Astrocyte (in vitro differentiated cells and primary cell): ENCODE results near the gene PROX2. TPM values are rescaled to one million over a fixed set of nuclear protein-coding genes. Genes with fewer than 3 reads are reported as not detected.

Source experiments
- DNase-seq: peaks from one replicate; pipeline ENCODE4 v3.0.0-alpha.2; 2010; ENCODE audit warnings: low read depth
- FAIRE-seq: peaks from 2 replicates; lab custom pipeline; 2011; peaks lifted over from hg19 to GRCh38; lab: Jason Lieb, UNC
- H2AFZ ChIP-seq: 2 replicates; pipeline ENCODE4 v1.6.0; 2012; ENCODE audit warnings: low read depth, low read length, inconsistent platforms
- H3K27ac ChIP-seq: 2 replicates; pipeline ENCODE4 v1.5.1; 2011; ENCODE audit warnings: low read depth, low read length, inconsistent platforms
- H3K27me3 ChIP-seq: 2 replicates; pipeline ENCODE4 v1.6.0; 2011; ENCODE audit warnings: low read length, inconsistent platforms; ENCODE audit not compliant: insufficient read depth
- H3K36me3 ChIP-seq: 2 replicates; pipeline ENCODE4 v1.5.1; 2011; ENCODE audit warnings: low read length, inconsistent platforms; ENCODE audit not compliant: insufficient read depth
- H3K4me1 ChIP-seq: 2 replicates; pipeline ENCODE4 v1.5.1; 2011; ENCODE audit warnings: low read length, inconsistent platforms; ENCODE audit not compliant: insufficient read depth
- H3K4me2 ChIP-seq: 2 replicates; pipeline ENCODE4 v1.6.0; 2012; ENCODE audit warnings: low read length, inconsistent platforms
- H3K4me3 ChIP-seq: 2 replicates; pipeline ENCODE4 v1.5.1; 2011; ENCODE audit warnings: low read depth, mild to moderate bottlenecking, low read length, inconsistent platforms; ENCODE audit not compliant: insufficient read depth
- H3K79me2 ChIP-seq: 2 replicates; pipeline ENCODE4 v1.6.0; 2012; ENCODE audit warnings: mild to moderate bottlenecking, low read length, inconsistent platforms; ENCODE audit not compliant: insufficient read depth
- H3K9ac ChIP-seq: 2 replicates; pipeline ENCODE4 v1.6.0; 2012; ENCODE audit warnings: mild to moderate bottlenecking, low read length, inconsistent platforms
- H3K9me3 ChIP-seq: 2 replicates; pipeline ENCODE4 v1.5.1; 2012; ENCODE audit warnings: low read depth, mild to moderate bottlenecking, low read length, inconsistent platforms; ENCODE audit not compliant: insufficient read depth
- H4K20me1 ChIP-seq: 2 replicates; pipeline ENCODE4 v1.6.0; 2012; ENCODE audit warnings: low read length, inconsistent platforms; ENCODE audit not compliant: insufficient read depth
- H3K27ac Mint-ChIP-seq: one replicate; pipeline ENCODE4 v1.8.0; 2021; ENCODE audit warnings: mild to moderate bottlenecking, mixed read lengths; ENCODE audit not compliant: unreplicated experiment
- H3K27me3 Mint-ChIP-seq: one replicate; pipeline ENCODE4 v1.8.0; 2021; ENCODE audit warnings: low read depth, mixed read lengths; ENCODE audit not compliant: unreplicated experiment
- H3K36me3 Mint-ChIP-seq: one replicate; pipeline ENCODE4 v1.8.0; 2021; ENCODE audit warnings: low read depth, mixed read lengths; ENCODE audit not compliant: unreplicated experiment
- H3K4me1 Mint-ChIP-seq: one replicate; pipeline ENCODE4 v1.8.0; 2021; ENCODE audit warnings: low read depth, mixed read lengths; ENCODE audit not compliant: unreplicated experiment
- H3K4me3 Mint-ChIP-seq: one replicate; pipeline ENCODE4 v1.8.0; 2021; ENCODE audit warnings: mild to moderate bottlenecking, moderate library complexity, mixed read lengths; ENCODE audit not compliant: unreplicated experiment
- H3K9me3 Mint-ChIP-seq: one replicate; pipeline ENCODE4 v1.8.0; 2021; ENCODE audit warnings: mild to moderate bottlenecking, mixed read lengths; ENCODE audit not compliant: unreplicated experiment
- EZH2 ChIP-seq: IDR thresholded peaks from 2 replicates; pipeline ENCODE4 v1.6.1; 2012; ENCODE audit warnings: mild to moderate bottlenecking, low read length, inconsistent platforms; ENCODE audit not compliant: insufficient read depth
- total RNA-seq: library from RNA; stranded (reverse); gene quantifications from 2 replicates; pipeline ENCODE4 v1.2.1, GENCODE V29; 2021
- TF ChIP-seq, protein P1 (sequence below): IDR thresholded peaks from 2 replicates; pipeline ENCODE4 v1.5.1; 2011; ENCODE audit warnings: low read depth, mild to moderate bottlenecking, inconsistent platforms, low read length, moderate library complexity; ENCODE audit not compliant: insufficient read depth

The PROX2 gene
- total RNA-seq, 1 donor from 2014 or later, result not detected

DNA sequence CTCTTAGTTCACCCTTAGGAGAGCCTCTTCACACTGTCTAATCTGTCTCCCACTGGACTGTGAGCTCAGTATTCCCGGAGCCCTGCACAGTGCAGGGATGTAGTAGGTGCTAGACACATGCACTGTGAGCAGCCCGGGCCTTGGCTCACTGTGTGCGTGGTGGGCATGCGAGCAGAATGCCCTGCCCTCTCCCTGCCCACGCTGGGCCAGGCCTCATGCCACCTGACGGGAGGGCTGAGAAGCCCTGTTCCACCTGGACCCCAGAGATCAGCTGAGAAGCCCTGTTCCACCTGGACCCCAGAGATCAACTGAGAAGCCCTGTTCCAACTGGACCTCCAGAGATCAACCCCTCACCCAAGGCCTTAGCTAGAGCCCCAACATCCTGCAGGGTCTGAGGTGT, 36.2 kb upstream of the PROX2 start:
- no peaks in the 10 kb centered on the region for H3K36me3 Mint-ChIP-seq
- H3K4me1 Mint-ChIP-seq, result peaks cover 3% of the 10 kb centered on the region
- no peak for TF ChIP-seq EZH2
- TF ChIP-seq, protein P1, sequence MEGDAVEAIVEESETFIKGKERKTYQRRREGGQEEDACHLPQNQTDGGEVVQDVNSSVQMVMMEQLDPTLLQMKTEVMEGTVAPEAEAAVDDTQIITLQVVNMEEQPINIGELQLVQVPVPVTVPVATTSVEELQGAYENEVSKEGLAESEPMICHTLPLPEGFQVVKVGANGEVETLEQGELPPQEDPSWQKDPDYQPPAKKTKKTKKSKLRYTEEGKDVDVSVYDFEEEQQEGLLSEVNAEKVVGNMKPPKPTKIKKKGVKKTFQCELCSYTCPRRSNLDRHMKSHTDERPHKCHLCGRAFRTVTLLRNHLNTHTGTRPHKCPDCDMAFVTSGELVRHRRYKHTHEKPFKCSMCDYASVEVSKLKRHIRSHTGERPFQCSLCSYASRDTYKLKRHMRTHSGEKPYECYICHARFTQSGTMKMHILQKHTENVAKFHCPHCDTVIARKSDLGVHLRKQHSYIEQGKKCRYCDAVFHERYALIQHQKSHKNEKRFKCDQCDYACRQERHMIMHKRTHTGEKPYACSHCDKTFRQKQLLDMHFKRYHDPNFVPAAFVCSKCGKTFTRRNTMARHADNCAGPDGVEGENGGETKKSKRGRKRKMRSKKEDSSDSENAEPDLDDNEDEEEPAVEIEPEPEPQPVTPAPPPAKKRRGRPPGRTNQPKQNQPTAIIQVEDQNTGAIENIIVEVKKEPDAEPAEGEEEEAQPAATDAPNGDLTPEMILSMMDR, result no peak
- H3K4me1 ChIP-seq, result no peaks in the 10 kb centered on the region
- no peak overlapping the region for H3K4me2 ChIP-seq
- no peak overlapping the region for H3K27ac ChIP-seq
- H3K9ac ChIP-seq, result no peak overlapping the region
- no peak for DNase-seq
- no peak overlapping the region for H2AFZ ChIP-seq
- no peak for FAIRE-seq
- no peaks in the 10 kb centered on the region for H3K79me2 ChIP-seq
- H3K9me3 ChIP-seq, result no peaks in the 10 kb centered on the region
- no peak overlapping the region for H3K4me3 Mint-ChIP-seq
- H3K27me3 Mint-ChIP-seq, result peaks cover 4% of the 10 kb centered on the region
- H3K4me3 ChIP-seq, result no peak overlapping the region
- H3K36me3 ChIP-seq, result no peaks in the 10 kb centered on the region
- no peaks in the 10 kb centered on the region for H3K9me3 Mint-ChIP-seq
- H4K20me1 ChIP-seq, result peaks cover 1% of the 10 kb centered on the region
- no peak overlapping the region for H3K27ac Mint-ChIP-seq
- H3K27me3 ChIP-seq, result no peaks in the 10 kb centered on the region

DNA sequence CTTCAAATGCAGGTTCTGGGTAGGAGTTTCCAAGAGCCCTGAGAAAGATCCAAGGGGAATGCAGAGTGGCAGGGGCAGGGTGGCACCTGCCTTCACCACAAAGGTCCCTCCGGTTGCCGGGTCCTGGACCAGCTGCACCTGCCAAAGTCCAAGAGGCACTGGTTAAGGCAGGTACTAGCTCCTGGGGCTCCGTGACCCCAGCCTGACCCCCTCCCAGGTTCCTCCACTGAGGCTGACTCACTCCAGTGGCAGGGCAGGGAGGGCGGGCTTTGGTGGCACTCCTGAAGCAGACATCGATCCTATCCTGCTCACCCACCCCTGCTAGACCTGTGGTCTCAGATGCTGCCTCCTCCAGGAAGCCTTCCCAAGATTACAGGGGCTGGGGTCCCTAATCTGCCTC, 35.8 kb upstream of the PROX2 start:
- Histone ChIP-seq H3K9ac (no peak overlapping the region), H2AFZ (no peak overlapping the region), H3K27me3 (no peaks in the 10 kb centered on the region), H3K36me3 (no peaks in the 10 kb centered on the region), H3K4me3 (no peak overlapping the region), H3K4me2 (no peak overlapping the region), H4K20me1 (peaks cover 4% of the 10 kb centered on the region), H3K27ac (no peak overlapping the region), H3K9me3 (no peaks in the 10 kb centered on the region), H3K4me1 (no peaks in the 10 kb centered on the region), H3K79me2 (no peaks in the 10 kb centered on the region)
- Mint-ChIP-seq H3K27ac (no peak overlapping the region), H3K4me3 (no peak overlapping the region), H3K4me1 (peaks cover 3% of the 10 kb centered on the region), H3K9me3 (no peaks in the 10 kb centered on the region), H3K36me3 (no peaks in the 10 kb centered on the region), H3K27me3 (peaks cover 4% of the 10 kb centered on the region)
- DNase-seq (no peak), FAIRE-seq (no peak)
- TF ChIP-seq EZH2, result no peak
- TF ChIP-seq, protein P1, result no peak

DNA sequence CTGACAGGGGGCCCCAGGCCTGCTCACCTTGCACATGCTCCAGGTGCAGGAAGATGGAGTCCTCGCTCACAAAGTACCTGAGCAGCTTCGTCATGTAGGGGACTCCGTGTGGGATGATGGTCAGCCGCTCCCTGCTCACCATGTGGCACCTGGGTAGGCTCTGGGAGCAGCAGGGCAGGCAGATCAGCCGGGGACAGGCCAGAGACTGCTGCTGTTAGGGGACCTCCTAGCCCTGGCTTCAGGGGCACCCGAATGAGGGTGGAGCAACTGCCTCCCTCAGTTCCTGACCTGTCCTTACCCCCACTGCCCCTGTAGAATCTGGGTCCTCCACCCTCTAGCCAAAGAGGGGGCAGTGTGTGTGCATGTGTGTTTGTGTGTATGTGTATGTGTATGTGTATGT, 35.3 kb upstream of the PROX2 start:
- H3K4me3 ChIP-seq, result no peak overlapping the region
- no peaks in the 10 kb centered on the region for H3K27me3 ChIP-seq
- no peak overlapping the region for H3K27ac ChIP-seq
- H3K4me1 ChIP-seq, result no peaks in the 10 kb centered on the region
- H3K36me3 ChIP-seq, result no peaks in the 10 kb centered on the region
- Mint-ChIP-seq H3K9me3 (no peaks in the 10 kb centered on the region), H3K36me3 (no peaks in the 10 kb centered on the region), H3K27ac (no peak overlapping the region), H3K4me1 (peaks cover 3% of the 10 kb centered on the region), H3K4me3 (no peak overlapping the region), H3K27me3 (peaks cover 4% of the 10 kb centered on the region)
- FAIRE-seq (no peak), DNase-seq (no peak)
- no peak overlapping the region for H3K9ac ChIP-seq
- TF ChIP-seq, protein P1, result no peak
- TF ChIP-seq EZH2, result no peak
- H3K9me3 ChIP-seq, result no peaks in the 10 kb centered on the region
- H4K20me1 ChIP-seq, result peaks cover 4% of the 10 kb centered on the region
- H2AFZ ChIP-seq, result no peak overlapping the region
- H3K4me2 ChIP-seq, result no peak overlapping the region
- no peaks in the 10 kb centered on the region for H3K79me2 ChIP-seq
